H1 (cell line): ENCODE measurements around the gene NMRK2. TPM values are rescaled to one million over a fixed set of nuclear protein-coding genes. Genes with fewer than 3 reads are reported as not detected.

Experiments
- CTCF ChIA-PET: fragments of 300-600 bp; sonication (Branson Sonifier 250); formaldehyde crosslinking; loops from one replicate; lab custom pipeline; 2021; ENCODE audit not compliant: partially characterized antibody; lab: Charles Lee
- POLR2A ChIA-PET: fragments of 300-600 bp; sonication (Branson Sonifier 250); formaldehyde crosslinking; loops from one replicate; lab custom pipeline; 2021; ENCODE audit warnings: inconsistent platforms; ENCODE audit not compliant: partially characterized antibody; lab: Charles Lee
- DNase-seq, 2 experiments: peaks; one replicate each; pipeline versions ENCODE4 v3.0.0 to v3.0.0-alpha.2; 2010 to 2022; ENCODE audit warnings: low spot score in 2 of 2, low read depth in 1 of 2, mixed read lengths in 1 of 2
- FAIRE-seq: peaks from 2 replicates; lab custom pipeline; 2011; peaks lifted over from hg19 to GRCh38; lab: Jason Lieb, UNC
- H2AFZ ChIP-seq: 2 replicates; pipeline ENCODE4 v1.8.1; 2012; ENCODE audit warnings: low read length, inconsistent platforms
- H2AK5ac ChIP-seq: 2 replicates; pipeline ENCODE4 v1.6.1; 2013; ENCODE audit warnings: low read depth, low read length
- H2BK120ac ChIP-seq: replicated peaks from 2 replicates; pipeline ENCODE3; 2013; ENCODE audit warnings: low read depth, low read length, inconsistent platforms
- H2BK12ac ChIP-seq: 2 replicates; pipeline ENCODE4 v1.6.1; 2013; ENCODE audit warnings: low read depth, low read length
- H2BK15ac ChIP-seq: 2 replicates; pipeline ENCODE4 v1.6.1; 2013; ENCODE audit warnings: low read length
- H2BK20ac ChIP-seq: 2 replicates; pipeline ENCODE4 v1.6.1; 2013; ENCODE audit warnings: low read length
- H2BK5ac ChIP-seq: 2 replicates; pipeline ENCODE4 v1.6.1; 2013; ENCODE audit warnings: low read depth, low read length
- H3K14ac ChIP-seq: 2 replicates; pipeline ENCODE4 v1.6.1; 2013; ENCODE audit warnings: inconsistent platforms; ENCODE audit not compliant: insufficient read length
- H3K18ac ChIP-seq: 2 replicates; pipeline ENCODE4 v1.6.1; 2013; ENCODE audit warnings: low read length; ENCODE audit errors: extremely low read depth
- H3K23ac ChIP-seq: 2 replicates; pipeline ENCODE4 v1.6.1; 2013; ENCODE audit warnings: inconsistent platforms; ENCODE audit not compliant: insufficient read length
- H3K23me2 ChIP-seq: 2 replicates; pipeline ENCODE4 v1.6.1; 2013; ENCODE audit warnings: low read depth, low read length
- H3K27ac ChIP-seq: 2 replicates; pipeline ENCODE4 v1.6.1; 2011; ENCODE audit warnings: low read depth, low read length, inconsistent platforms
- H3K27me3 ChIP-seq, 4 experiments: replicated peaks in 1 of 4; 1 replicate in 1 of 4; 2 replicates in 3 of 4; pipeline versions ENCODE4 v1.6.1 to v1.8.1; 2011 to 2013; ENCODE audit warnings: low read length in 3 of 4, mild to moderate bottlenecking in 3 of 4, inconsistent platforms in 2 of 4, mixed read lengths in 2 of 4, moderate library complexity in 1 of 4; ENCODE audit not compliant: control insufficient read depth in 3 of 4, insufficient read depth in 3 of 4; ENCODE audit errors: extremely low read depth in 1 of 4
- H3K36me3 ChIP-seq, 4 experiments: 2 replicates each; pipeline versions ENCODE4 v1.6.1 to v1.8.1; 2011 to 2013; ENCODE audit warnings: mild to moderate bottlenecking in 4 of 4, low read length in 3 of 4, moderate library complexity in 2 of 4, control low read depth in 1 of 4, inconsistent platforms in 1 of 4; ENCODE audit not compliant: insufficient read depth in 4 of 4, control insufficient read depth in 2 of 4
- H3K4ac ChIP-seq: replicated peaks from 2 replicates; pipeline ENCODE3; 2013; ENCODE audit warnings: low read length, low read depth, mixed read lengths, inconsistent platforms; ENCODE audit not compliant: insufficient read length
- H3K4me1 ChIP-seq, 4 experiments: replicated peaks in 1 of 4; 1 replicate in 1 of 4; 2 replicates in 3 of 4; pipeline versions ENCODE4 v1.6.1 to v1.8.1; 2011 to 2013; ENCODE audit warnings: low read length in 3 of 4, inconsistent platforms in 2 of 4, mixed read lengths in 1 of 4; ENCODE audit not compliant: insufficient read depth in 4 of 4, control insufficient read depth in 3 of 4
- H3K4me2 ChIP-seq, 2 experiments: 2 replicates each; pipeline versions ENCODE4 v1.6.1 to v1.8.1; 2011 to 2013; ENCODE audit warnings: low read depth in 2 of 2, low read length in 2 of 2, control low read depth in 1 of 2, inconsistent platforms in 1 of 2, mild to moderate bottlenecking in 1 of 2; ENCODE audit not compliant: insufficient read depth in 1 of 2
- H3K4me3 ChIP-seq, 4 experiments: fragments of 200-600, 300-600 bp in 1 of 4; sonication (generic), shearing (Covaris generic), sonication (Bioruptor Twin) in 1 of 4; 2 replicates each; pipeline versions ENCODE4 v1.5.1 to v1.8.1; 2011 to 2016; ENCODE audit warnings: low read length in 4 of 4, low read depth in 3 of 4, control low read depth in 2 of 4, inconsistent platforms in 2 of 4, mild to moderate bottlenecking in 2 of 4, mixed read lengths in 1 of 4, moderate library complexity in 1 of 4; ENCODE audit not compliant: insufficient read depth in 2 of 4; ENCODE audit errors: extremely low read depth in 1 of 4
- H3K56ac ChIP-seq: replicated peaks from 2 replicates; pipeline ENCODE3; 2013; ENCODE audit warnings: low read depth, mild to moderate bottlenecking, mixed read lengths, low read length, inconsistent platforms; ENCODE audit not compliant: insufficient read length
- H3K79me1 ChIP-seq: 2 replicates; pipeline ENCODE4 v1.6.1; 2013; ENCODE audit warnings: low read depth, low read length, control low read depth
- H3K79me2 ChIP-seq, 2 experiments: 2 replicates each; pipeline versions ENCODE4 v1.6.1 to v1.8.1; 2012 to 2013; ENCODE audit warnings: low read length in 2 of 2, mild to moderate bottlenecking in 2 of 2, inconsistent platforms in 1 of 2; ENCODE audit not compliant: insufficient read depth in 2 of 2, control insufficient read depth in 1 of 2
- H3K9ac ChIP-seq, 4 experiments: replicated peaks in 1 of 4; 1 replicate in 1 of 4; 2 replicates in 3 of 4; pipeline versions ENCODE4 v1.6.1 to v1.8.1; 2011 to 2013; ENCODE audit warnings: low read depth in 3 of 4, low read length in 3 of 4, control low read depth in 2 of 4, mild to moderate bottlenecking in 2 of 4, moderate library complexity in 2 of 4, inconsistent platforms in 1 of 4; ENCODE audit errors: extremely low read depth in 1 of 4
- H3K9me3 ChIP-seq, 2 experiments: 2 replicates each; pipeline versions ENCODE4 v1.6.1 to v1.8.1; 2012 to 2013; ENCODE audit warnings: mild to moderate bottlenecking in 2 of 2, moderate library complexity in 2 of 2, control low read depth in 1 of 2, inconsistent platforms in 1 of 2, low read depth in 1 of 2, low read length in 1 of 2, mixed read lengths in 1 of 2; ENCODE audit not compliant: insufficient read depth in 2 of 2
- H4K20me1 ChIP-seq, 2 experiments: replicated peaks in 1 of 2; 2 replicates each; pipeline versions ENCODE3 to v1.8.1; 2011 to 2013; ENCODE audit warnings: inconsistent platforms in 2 of 2, low read length in 2 of 2, mild to moderate bottlenecking in 1 of 2; ENCODE audit not compliant: insufficient read depth in 2 of 2, control insufficient read depth in 1 of 2
- H4K5ac ChIP-seq: 2 replicates; pipeline ENCODE4 v1.6.1; 2013; ENCODE audit warnings: low read length, low read depth, mixed read lengths, inconsistent platforms; ENCODE audit not compliant: insufficient read length
- H4K8ac ChIP-seq: 2 replicates; pipeline ENCODE4 v1.8.0; 2013; ENCODE audit warnings: mild to moderate bottlenecking, moderate library complexity, low read length, inconsistent platforms; ENCODE audit not compliant: insufficient read depth; ENCODE audit errors: extremely low read depth
- H4K91ac ChIP-seq: replicated peaks from 2 replicates; pipeline ENCODE3; 2013; ENCODE audit warnings: low read length, mixed read lengths, inconsistent platforms; ENCODE audit not compliant: insufficient read length
- CBX5 ChIP-seq: fragments of 300-800, 300-1000 bp; sonication (generic); IDR thresholded peaks from 2 replicates; pipeline ENCODE4 v1.7.1; 2016; ENCODE audit warnings: antibody characterized with exemption, low read length, low read depth
- CTCF ChIP-seq, 3 experiments: IDR thresholded peaks; 1 replicate in 2 of 3; 2 replicates in 1 of 3; pipeline versions ENCODE4 v1.5.1 to v1.6.1; 2011; ENCODE audit warnings: low read length in 3 of 3, mild to moderate bottlenecking in 3 of 3, inconsistent platforms in 2 of 3, low read depth in 1 of 3, moderate library complexity in 1 of 3; ENCODE audit not compliant: insufficient read depth in 1 of 3; ENCODE audit errors: control extremely low read depth in 1 of 3
- FOSL1 ChIP-seq: IDR thresholded peaks from 2 replicates; pipeline ENCODE4 v1.6.1; 2011; ENCODE audit warnings: mild to moderate bottlenecking, low read depth, low read length, moderate library complexity; ENCODE audit not compliant: insufficient read depth
- GABPA ChIP-seq: IDR thresholded peaks from 2 replicates; pipeline ENCODE4 v1.6.1; 2011; ENCODE audit warnings: mild to moderate bottlenecking, low read length, moderate library complexity, borderline replicate concordance; ENCODE audit not compliant: insufficient read depth
- GTF2F1 ChIP-seq: IDR thresholded peaks from 2 replicates; pipeline ENCODE4 v1.6.1; 2012; ENCODE audit warnings: low read depth, low read length, improper control_type of control experiment, borderline replicate concordance
- JUN ChIP-seq: IDR thresholded peaks from 2 replicates; pipeline ENCODE4 v1.6.1; 2011; ENCODE audit warnings: low read depth, mild to moderate bottlenecking, improper control_type of control experiment, low read length
- KDM4A ChIP-seq: IDR thresholded peaks from one replicate; pipeline ENCODE4 v1.7.1; 2012; ENCODE audit warnings: low read depth, mild to moderate bottlenecking, moderate library complexity, low read length, inconsistent platforms; ENCODE audit not compliant: severe bottlenecking
- RBBP5 ChIP-seq: IDR thresholded peaks from 2 replicates; pipeline ENCODE4 v1.7.1; 2012; ENCODE audit warnings: low read depth, mild to moderate bottlenecking, inconsistent platforms, low read length, moderate library complexity, borderline replicate concordance
- SP4 ChIP-seq: IDR thresholded peaks from 2 replicates; pipeline ENCODE4 v1.6.1; 2012; ENCODE audit warnings: low read length, inconsistent platforms
- SUZ12 ChIP-seq: fragments of 200-600 bp; sonication (generic); IDR thresholded peaks from 2 replicates; pipeline ENCODE4 v1.6.1; 2012; ENCODE audit warnings: mild to moderate bottlenecking, inconsistent platforms, low read length, moderate library complexity, mixed read lengths
- TAF1 ChIP-seq: IDR thresholded peaks from 2 replicates; pipeline ENCODE4 v1.6.1; 2011; ENCODE audit warnings: mild to moderate bottlenecking, low read depth, low read length
- WGBS, 2 experiments: shearing (Covaris generic) in 1 of 2; methylation state at CpG; one replicate each; pipeline versions ENCODE4 v1.1.6 to v1.1.7; 2013 to 2015; ENCODE audit warnings: low lambda C conversion rate in 2 of 2, mixed read lengths in 2 of 2, inconsistent platforms in 1 of 2, low coverage in 1 of 2, missing lambda C conversion rate in 1 of 2; ENCODE audit not compliant: insufficient replicate concordance in 2 of 2, insufficient coverage in 1 of 2, insufficient read length in 1 of 2; ENCODE audit errors: extremely low coverage in 1 of 2, missing lambda C conversion rate in 1 of 2; 5-methylcytosine and 5-hydroxymethylcytosine counted together
- polyA plus RNA-seq, 7 experiments: library from polyadenylated mRNA; depleted of rRNA in 3 of 7; stranded (reverse) in 5 of 7; unstranded in 2 of 7; fragments of >200 nt in 5 of 7; fragments of 200-250 nt in 2 of 7; gene quantifications; 1 replicate in 5 of 7; 2 replicates in 1 of 7; 4 replicates in 1 of 7; pipeline versions ENCODE4 v1.2.1 to v1.2.3, GENCODE V29; 2011 to 2013; ENCODE audit warnings: missing spikeins in 2 of 7, mixed read lengths in 2 of 7
- total RNA-seq: library from RNA; stranded (reverse); fragmentation: NEBNext Ultra II Directional; extraction: Animal tissue kit (Norgen Biotek cat#: 25700); gene quantifications from 2 replicates; pipeline ENCODE4 v1.2.1, GENCODE V29; 2021

The NMRK2 gene
- total and polyA plus RNA-seq, 2 of the 8 experiments (the other 6 are each of a cell fraction or from before 2014, with no cell fraction given) = 87.4 to 206 TPM

DNA sequence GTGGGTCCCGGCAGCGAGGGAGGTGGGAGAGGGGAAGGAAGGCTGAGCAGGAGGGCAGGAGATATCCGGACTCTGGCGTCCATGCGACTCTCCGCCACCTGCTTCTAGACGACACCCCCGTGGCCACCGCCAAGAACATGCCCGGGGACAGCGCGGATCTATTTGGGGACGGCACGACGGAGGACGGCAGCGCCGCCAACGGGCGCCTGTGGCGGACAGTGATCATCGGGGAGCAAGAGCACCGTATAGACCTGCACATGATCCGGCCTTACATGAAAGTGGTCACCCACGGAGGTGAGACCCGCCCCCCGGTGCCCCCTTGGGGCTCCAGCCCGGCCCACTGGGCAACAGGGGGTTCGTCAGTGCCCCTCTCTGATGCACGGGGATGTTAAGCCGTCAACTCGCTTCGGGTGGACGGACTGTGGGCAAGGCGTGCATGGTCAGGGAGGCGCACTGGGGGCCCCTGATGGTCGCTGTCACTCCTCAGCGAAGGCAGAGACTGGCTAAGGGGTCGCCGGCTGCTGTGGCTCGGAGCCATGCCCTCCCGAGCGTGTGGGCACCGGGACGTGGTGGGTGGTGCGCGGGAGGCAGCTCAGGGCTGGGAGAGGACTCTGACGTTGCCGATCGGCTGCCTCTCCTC, 25.1 kb upstream of the NMRK2 start:
- H3K18ac ChIP-seq = no peak overlapping the region
- H3K56ac ChIP-seq = no peak overlapping the region
- ChIA-PET CTCF (no interaction called here), POLR2A (no interaction called here)
- H2BK120ac ChIP-seq = no peak overlapping the region
- H2BK20ac ChIP-seq = no peak overlapping the region
- FAIRE-seq (no peak), DNase-seq (no peak)
- H3K4me1 ChIP-seq = no peaks in the 10 kb centered on the region
- H3K4me3 ChIP-seq = no peak overlapping the region
- H3K79me2 ChIP-seq = no peaks in the 10 kb centered on the region
- no peak overlapping the region for H2BK15ac ChIP-seq
- no peaks in the 10 kb centered on the region for H3K23me2 ChIP-seq
- H4K20me1 ChIP-seq = peaks cover 0 to 3% of the 10 kb centered on the region in 2 experiments
- no peak overlapping the region for H3K4me2 ChIP-seq
- H2AFZ ChIP-seq = no peak overlapping the region
- no peak overlapping the region for H4K5ac ChIP-seq
- H3K27me3 ChIP-seq = no peaks in the 10 kb centered on the region
- H3K23ac ChIP-seq = no peak overlapping the region
- H2BK12ac ChIP-seq = no peak overlapping the region
- no peak overlapping the region for H4K8ac ChIP-seq
- H3K14ac ChIP-seq = no peak overlapping the region
- H3K79me1 ChIP-seq = no peaks in the 10 kb centered on the region
- H2AK5ac ChIP-seq = no peak overlapping the region
- no peak overlapping the region for H3K27ac ChIP-seq
- H3K36me3 ChIP-seq = peaks cover 7 to 43% (median 25%) of the 10 kb centered on the region in 4 experiments
- peaks cover 11 to 16% of the 10 kb centered on the region in 2 experiments for H3K9me3 ChIP-seq
- WGBS, 2 experiments = 95% methylated on average over 46 of the region's 50 CpGs; no CpG with 5 or more reads in 1 of the 2 experiments
- H3K9ac ChIP-seq = no peak overlapping the region
- H3K4ac ChIP-seq = no peak overlapping the region
- H2BK5ac ChIP-seq = no peak overlapping the region
- no peak overlapping the region for H4K91ac ChIP-seq
- no peak for TF ChIP-seq CTCF (IDR thresholded peaks at IDR 0.05; ENCODE audit: control extremely low read depth in 1 of 3, insufficient read depth in 1 of 3, low read depth in 1 of 3, low read length in 3 of 3)
- no peak for TF ChIP-seq FOSL1
- TF ChIP-seq KDM4A = no peak
- TF ChIP-seq SP4 = no peak
- no peak for TF ChIP-seq GTF2F1
- TF ChIP-seq SUZ12 = no peak
- no peak for TF ChIP-seq TAF1
- no peak for TF ChIP-seq JUN
- no peak for TF ChIP-seq CBX5
- no peak for TF ChIP-seq GABPA
- TF ChIP-seq RBBP5 = no peak
